Inflammatory macrophage (primary cell): ENCODE data around the gene DNAAF2.
"Not testable (repeated sequence)": the region's sequence is repeated elsewhere in the genome, so short reads cannot be mapped to it uniquely, and the experiment has no call there.

Experiments used
- DNase-seq, 2 donors: peaks; one replicate each; pipeline ENCODE4 v3.0.0-alpha.2; 2020 to 2022

The DNAAF2 gene

GRCh38 chr14:49621114-49621881 lies 13.7 kb downstream of the DNAAF2 start:
- peak; percentile 78 to 92 for DNase-seq

GRCh38 chr14:49620182-49621113 lies 14.6 kb downstream of the DNAAF2 start, which contains the start of the genes MGAT2 and RPL36AL:
Gene MGAT2, plus strand, starts transcription at chr14:49620799. Its CDS starts 470 bp downstream, at chr14:49621269.
Gene RPL36AL, minus strand, starts transcription at chr14:49620626. Its CDS starts 1,522 bp downstream, at chr14:49619104.
- peak; percentile 99 for DNase-seq

GRCh38 chr14:49619730-49620129 lies 15.3 kb downstream of the DNAAF2 start:
- DNase-seq = no peak

- not testable (repeated sequence) for DNase-seq
These were observed 15.8 kb downstream of the DNAAF2 start for GRCh38 chr14:49619273-49619672.

DNA sequence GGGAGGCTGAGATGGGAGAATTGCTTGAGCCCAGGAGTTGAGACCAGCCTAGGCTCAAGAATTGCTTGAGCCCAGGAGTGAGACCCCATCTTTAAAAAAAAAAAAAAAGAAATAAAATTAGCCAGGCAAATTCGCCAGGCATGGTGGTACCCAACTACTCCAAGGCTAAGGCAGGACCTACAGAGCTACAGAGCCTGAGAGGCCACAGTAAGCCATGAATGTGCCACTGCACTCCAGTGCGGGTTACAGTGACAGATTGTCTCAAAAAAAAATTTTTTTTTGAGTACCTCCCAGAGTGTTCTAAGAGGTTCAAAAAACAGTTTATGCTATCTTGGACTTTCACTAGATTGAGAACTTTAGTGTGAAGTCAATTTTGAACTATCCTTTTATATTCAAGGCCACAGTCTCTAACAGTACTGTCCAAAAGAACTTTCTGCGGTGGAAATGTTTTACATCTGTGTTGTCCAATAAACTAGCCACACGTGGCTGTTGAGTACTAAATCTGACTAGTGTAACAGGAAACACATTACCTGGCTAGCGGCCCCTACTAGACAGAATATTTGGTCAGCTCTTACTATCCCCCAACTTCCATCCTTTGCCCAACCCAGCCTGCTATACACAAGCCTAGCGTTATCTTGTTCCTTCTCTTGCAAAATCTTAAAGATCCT lies 17.1 kb downstream of the DNAAF2 start:
- DNase-seq = no peak

- DNase-seq = no peak
These were observed 19.3 kb downstream of the DNAAF2 start for GRCh38 chr14:49615776-49616175.

DNA sequence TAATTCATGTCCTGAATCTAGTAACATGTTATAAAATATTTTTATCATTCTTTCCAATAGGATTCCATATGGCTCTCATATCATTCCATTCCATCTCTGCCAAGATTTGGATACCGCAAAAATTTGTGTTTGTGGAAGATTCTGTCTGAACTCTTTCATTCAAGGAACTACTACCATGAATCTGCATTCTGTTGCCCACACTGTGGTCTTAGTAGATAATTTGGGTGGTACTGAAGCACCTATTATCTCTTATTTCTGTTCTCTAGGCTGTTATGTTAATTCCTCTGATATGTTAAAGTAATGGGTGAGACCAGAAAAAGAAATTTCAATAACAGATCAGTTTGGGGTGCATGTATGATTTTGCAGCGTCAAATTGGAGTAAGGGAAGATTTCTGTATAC lies 20.8 kb downstream of the DNAAF2 start:
- no peak for DNase-seq

DNA sequence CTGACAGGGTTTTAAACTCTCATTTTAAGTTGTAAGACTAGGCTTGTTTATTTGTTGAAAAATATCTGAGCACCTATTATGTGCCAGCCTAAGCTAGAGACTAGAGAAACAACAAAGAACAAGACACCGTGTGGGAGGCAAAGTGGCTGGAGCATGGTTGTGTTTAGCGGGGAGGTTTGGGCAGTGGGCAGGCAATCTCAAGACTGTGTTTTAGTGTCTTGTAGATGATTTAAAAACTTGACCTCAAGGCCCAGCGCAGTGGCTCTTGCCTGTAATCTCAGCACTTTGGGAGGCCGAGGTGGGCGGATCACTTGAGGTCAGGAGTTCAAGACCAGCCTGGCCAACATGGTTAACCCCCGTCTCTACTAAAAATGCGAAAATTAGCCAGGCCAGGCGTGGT lies 22.4 kb downstream of the DNAAF2 start:
- no peak for DNase-seq

- DNase-seq = no peak
These were observed 22.8 kb downstream of the DNAAF2 start for GRCh38 chr14:49612251-49612650.

- no peak for DNase-seq
These were observed 27.5 kb downstream of the DNAAF2 start for GRCh38 chr14:49607583-49607982.

- peak; percentile 78 to 82 for DNase-seq
These were observed 36.4 kb downstream of the DNAAF2 start, which contains the start of gene LRR1 for GRCh38 chr14:49598485-49599300. Gene LRR1, plus strand, starts transcription at chr14:49598940. Its CDS starts 81 bp downstream, at chr14:49599021.

- DNase-seq = peak in 1 of 2 donors; percentile 3
These were observed 36.9 kb downstream of the DNAAF2 start for GRCh38 chr14:49598189-49598484.

DNA sequence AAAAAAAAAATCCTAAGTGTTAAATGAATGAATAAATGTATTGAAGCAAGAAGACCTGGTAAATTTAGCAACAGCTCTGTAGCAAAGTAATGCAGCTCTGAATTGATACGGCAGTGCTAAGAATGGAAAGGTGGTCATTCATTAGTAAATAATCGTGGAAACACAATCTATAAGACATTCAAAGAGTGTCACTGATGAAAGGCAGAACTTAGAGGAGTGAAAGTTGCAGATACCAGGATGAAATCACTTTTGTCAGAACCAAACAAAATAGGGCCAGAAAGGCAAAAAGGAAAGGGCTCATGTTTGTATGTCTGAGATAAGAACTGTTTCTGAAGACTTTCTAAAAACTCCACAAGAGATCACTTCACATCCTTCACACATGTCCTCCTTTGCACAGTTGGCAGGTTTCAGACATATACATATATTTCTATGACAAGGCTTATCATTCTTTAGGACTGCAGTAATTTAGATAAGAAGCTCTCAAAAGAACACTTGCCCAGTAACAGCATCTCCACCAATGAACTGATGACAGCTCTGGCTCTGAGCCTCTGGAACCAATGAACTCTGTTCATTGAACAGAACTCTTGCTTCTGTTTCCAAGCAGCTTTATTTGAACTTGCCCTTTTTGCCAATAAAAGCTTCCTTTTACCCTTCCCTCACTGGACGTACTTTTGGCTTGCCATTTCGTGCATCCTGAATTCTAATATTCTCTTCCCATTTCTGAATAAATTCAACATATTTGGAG lies 40.5 kb downstream of the DNAAF2 start:
- peak; percentile 17 to 41 for DNase-seq

- DNase-seq = no peak
These were observed 42.0 kb downstream of the DNAAF2 start for GRCh38 chr14:49593016-49593415.

DNA sequence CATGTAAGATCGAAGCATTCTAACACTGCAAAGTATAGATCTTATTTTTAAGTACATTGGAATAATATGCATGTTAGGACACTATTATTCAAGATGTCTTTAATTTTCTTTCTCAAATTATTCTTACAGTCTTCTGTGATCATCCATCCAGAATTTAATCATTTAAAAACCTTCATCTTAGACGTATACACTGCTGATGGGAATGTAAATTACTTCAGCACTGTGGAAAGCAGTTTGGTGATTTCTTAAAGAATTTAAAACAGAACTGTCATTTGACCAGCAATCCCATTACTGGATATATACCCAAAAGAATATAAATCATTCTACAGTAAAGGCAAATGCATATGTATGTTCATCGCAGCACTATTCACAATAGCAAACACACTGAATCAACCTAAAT lies 45.7 kb downstream of the DNAAF2 start:
- DNase-seq = no peak

GRCh38 chr14:49586673-49587460 lies 48.2 kb downstream of the DNAAF2 start:
- peak; percentile 72 to 89 for DNase-seq

GRCh38 chr14:49585803-49586672 lies 49.0 kb downstream of the DNAAF2 start, which contains the start of gene RPS29:
Gene RPS29, minus strand, starts transcription at chr14:49586380. Its CDS starts 34 bp downstream, at chr14:49586346.
- DNase-seq = peak; percentile 99 to 100

DNA sequence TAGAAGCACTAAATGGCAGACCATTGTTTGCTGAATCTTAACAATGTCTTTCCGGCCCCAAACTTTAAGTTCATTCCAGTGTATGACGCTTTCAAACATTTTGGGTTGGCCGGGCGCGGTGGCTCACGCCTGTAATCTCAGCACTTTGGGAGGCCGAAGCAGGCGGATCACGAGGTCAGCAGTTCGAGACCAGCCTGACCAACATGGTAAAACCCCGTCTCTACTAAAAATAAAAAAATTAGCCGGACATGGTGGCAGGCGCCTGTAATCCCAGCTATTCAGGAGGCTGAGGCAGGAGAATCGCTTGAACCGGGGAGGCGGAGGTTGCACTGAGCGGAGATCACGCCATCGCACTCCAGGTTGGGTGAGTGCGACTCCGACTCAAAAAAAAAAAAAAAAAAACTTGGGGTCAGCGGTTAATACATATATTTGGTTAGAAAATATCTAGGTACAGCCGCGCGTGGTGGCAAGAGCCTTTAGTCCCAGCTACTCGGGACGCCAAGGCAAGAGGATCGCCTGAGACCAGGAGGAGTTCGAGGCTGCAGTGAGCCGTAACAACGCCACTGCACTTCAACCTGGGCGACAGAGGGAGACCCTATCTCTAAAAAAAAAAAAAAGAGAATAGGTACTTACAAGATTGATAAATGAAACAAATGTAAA lies 49.9 kb downstream of the DNAAF2 start:
- peak in 1 of 2 donors; percentile 2 for DNase-seq

DNA sequence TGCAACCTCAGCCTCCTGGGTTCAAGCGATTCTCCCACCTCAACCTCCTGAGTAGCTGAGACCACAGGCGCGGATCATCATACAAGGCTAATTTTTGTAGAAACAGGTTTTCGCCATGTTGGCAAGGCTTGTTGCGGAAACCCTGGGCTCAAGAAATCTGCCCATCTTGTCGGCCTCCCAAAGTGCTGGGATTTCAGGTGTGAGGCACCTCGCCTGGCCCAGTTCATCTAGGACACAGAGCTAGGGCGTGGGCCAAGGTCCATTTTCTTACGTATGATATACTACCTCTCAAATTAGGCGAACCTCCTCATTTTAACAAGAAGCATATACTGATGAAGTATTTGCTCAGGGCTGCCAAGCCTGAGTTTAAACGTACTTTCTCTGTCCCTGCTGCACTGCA lies 51.0 kb downstream of the DNAAF2 start:
- no peak for DNase-seq
